Left kidney (tissue), 1 donor: ENCODE measurements around the gene VKORC1L1. TPM values are rescaled to one million over a fixed set of nuclear protein-coding genes. Genes with fewer than 3 reads are reported as not detected.

Experiments
- polyA plus RNA-seq: library from polyadenylated mRNA; unstranded; fragments of 120-200 nt; gene quantifications from one replicate; pipeline ENCODE4 v1.2.1, GENCODE V29; 2013; ENCODE audit not compliant: insufficient read length

VKORC1L1 gene
- polyA plus RNA-seq, 1 donor = 30.5 TPM

Other genes with a start within 250 kb of the VKORC1L1 start
- gene GUSB, start 109.1 kb downstream of the VKORC1L1 start, polyA plus RNA-seq = 79.8 TPM
- 28.4 TPM for gene ASL, start 202.7 kb downstream of the VKORC1L1 start, polyA plus RNA-seq
- 34.0 TPM for gene CRCP, start 241.8 kb downstream of the VKORC1L1 start, polyA plus RNA-seq